ENCODE results near the gene COL4A1. TPM values are rescaled to one million over a fixed set of nuclear protein-coding genes. Genes with fewer than 3 reads are reported as not detected.

Gene COL4A1
- polyA plus RNA-seq, 1 donor (not counting 4 experiments of a cell fraction or from before 2014, with no cell fraction given) = 22.3 TPM

DNA sequence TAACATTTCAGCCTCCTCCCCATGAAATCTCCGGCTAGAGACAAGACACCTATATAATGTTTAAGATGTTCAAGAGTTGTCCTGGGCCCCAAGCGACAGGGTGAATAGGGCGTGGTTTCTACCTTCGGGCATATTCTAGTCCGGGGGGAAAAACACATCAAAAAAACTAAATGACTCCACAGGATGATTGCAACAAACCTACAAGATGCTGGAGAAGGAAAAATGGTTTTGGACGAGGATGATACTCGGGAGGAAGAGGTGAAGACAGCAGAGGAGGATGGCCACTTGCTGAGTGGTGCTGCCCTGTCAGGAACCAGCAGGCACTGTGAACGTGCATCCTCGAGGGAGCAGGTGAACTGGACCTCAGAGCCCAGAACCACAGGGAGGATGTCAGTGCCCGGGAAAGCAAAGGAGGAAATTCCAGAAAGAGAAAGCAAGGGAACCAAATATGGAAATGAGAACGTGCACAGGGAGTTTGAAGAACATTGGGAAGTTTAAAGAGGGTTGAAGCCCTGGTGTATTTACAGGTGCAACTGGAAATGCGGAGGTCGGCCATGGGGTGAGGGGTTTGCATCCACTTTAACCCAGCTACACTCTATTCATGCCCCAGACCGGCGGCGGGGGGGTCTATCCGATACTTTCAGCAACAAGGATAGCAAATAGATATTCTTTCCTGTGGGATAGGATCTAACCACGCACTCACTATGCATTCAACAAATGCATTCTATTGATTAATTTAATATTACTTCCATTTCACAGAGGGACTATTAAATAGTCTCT, 50.6 kb downstream of the COL4A1 start:
- DNase-seq (ENCODE audit: low read depth, low spot score) (no peak), FAIRE-seq (no peak)
- H3K4me1 ChIP-seq (ENCODE audit: control insufficient read depth, extremely low read depth, insufficient read depth, low read length) = peaks cover 37% of the 10 kb centered on the region
- no peaks in the 10 kb centered on the region for H3K9me1 ChIP-seq (ENCODE audit: control insufficient read depth, extremely low read depth, insufficient read depth, low read length)
- no peak overlapping the region for H2AFZ ChIP-seq (ENCODE audit: control insufficient read depth, low read length)
- peaks cover 15% of the 10 kb centered on the region for H3K79me2 ChIP-seq (ENCODE audit: control insufficient read depth, insufficient read depth, low read length)
- no peaks in the 10 kb centered on the region for H3K9me3 ChIP-seq (ENCODE audit: control insufficient read depth, low read depth, low read length)
- H3K27ac ChIP-seq (ENCODE audit: control insufficient read depth, insufficient read depth, low read length) = peak overlapping the region; percentile 19
- no peaks in the 10 kb centered on the region for H3K27me3 ChIP-seq (ENCODE audit: control insufficient read depth, extremely low read depth, insufficient read depth, low read length)
- H3K9ac ChIP-seq (ENCODE audit: control insufficient read depth, extremely low read depth, insufficient read depth, low read length) = no peak overlapping the region
- dilution Hi-C loops (cut with MboI; ENCODE audit: extremely low pct_ligation_motif_present, low sequenced_read_pairs) = no loop called here
- TF ChIP-seq EZH2 (IDR thresholded peaks at IDR 0.05; ENCODE audit: low read length) = no peak
- TF ChIP-seq, protein P1, sequence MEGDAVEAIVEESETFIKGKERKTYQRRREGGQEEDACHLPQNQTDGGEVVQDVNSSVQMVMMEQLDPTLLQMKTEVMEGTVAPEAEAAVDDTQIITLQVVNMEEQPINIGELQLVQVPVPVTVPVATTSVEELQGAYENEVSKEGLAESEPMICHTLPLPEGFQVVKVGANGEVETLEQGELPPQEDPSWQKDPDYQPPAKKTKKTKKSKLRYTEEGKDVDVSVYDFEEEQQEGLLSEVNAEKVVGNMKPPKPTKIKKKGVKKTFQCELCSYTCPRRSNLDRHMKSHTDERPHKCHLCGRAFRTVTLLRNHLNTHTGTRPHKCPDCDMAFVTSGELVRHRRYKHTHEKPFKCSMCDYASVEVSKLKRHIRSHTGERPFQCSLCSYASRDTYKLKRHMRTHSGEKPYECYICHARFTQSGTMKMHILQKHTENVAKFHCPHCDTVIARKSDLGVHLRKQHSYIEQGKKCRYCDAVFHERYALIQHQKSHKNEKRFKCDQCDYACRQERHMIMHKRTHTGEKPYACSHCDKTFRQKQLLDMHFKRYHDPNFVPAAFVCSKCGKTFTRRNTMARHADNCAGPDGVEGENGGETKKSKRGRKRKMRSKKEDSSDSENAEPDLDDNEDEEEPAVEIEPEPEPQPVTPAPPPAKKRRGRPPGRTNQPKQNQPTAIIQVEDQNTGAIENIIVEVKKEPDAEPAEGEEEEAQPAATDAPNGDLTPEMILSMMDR (optimal IDR thresholded peaks at IDR 0.05 in 1 of 3, IDR thresholded peaks at IDR 0.05 in 1 of 3, conservative IDR thresholded peaks at IDR 0.05 in 1 of 3; ENCODE audit: extremely low read depth in 1 of 3, insufficient read depth in 2 of 3, low read length in 3 of 3) = no peak
- no peak overlapping the region for H3K4me3 ChIP-seq (ENCODE audit: control insufficient read depth in 2 of 3, extremely low read depth in 1 of 3, insufficient read depth in 2 of 3, low read depth in 1 of 3, low read length in 3 of 3)
- H3K36me3 ChIP-seq (ENCODE audit: control insufficient read depth in 2 of 2, extremely low read depth in 1 of 2, insufficient read depth in 2 of 2, low read length in 2 of 2) = no peaks in the 10 kb centered on the region
- H4K20me1 ChIP-seq (ENCODE audit: control insufficient read depth, extremely low read depth, insufficient read depth, low read length) = no peaks in the 10 kb centered on the region
- peak overlapping the region; percentile 9 for H3K4me2 ChIP-seq (ENCODE audit: control insufficient read depth, extremely low read depth, insufficient read depth, low read depth, low read length)

DNA sequence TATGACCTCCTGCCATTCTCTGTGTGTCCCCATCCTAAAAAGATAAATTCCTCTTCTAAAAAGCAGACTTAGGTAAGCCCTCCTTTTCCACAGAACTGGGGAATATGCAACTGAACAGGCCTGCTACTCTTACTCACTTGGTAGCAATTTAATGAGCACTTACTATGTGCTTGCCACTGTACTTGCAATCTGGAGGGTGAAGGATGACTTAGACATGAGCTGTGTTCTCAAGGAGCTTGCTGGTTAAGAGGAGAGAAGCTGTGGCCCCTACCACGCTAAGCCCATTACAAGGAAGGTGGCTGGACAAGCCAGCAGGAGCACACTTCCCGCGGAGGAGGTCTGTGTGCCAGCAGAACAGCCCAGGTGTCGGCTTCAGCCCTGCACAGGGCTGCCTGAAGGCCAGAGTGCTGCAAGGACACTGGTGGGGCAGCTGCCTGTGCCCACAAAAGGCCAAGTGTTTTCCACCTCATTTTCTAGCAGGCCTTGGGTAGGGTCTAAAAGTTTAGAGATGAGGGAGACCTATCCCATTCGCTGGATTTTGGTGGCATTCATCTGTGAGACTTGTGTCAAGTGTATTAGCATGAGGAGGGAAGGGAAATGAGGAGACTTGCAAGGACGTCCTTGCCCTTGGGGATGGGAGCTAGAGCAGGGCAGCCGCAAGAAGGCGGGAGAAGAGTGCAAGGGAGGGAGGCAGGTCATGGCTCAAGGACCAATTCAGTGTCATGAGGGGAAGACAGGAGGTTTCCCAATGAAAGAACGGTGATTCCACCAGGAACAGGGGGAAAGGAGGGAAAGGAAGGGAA, 52.0 kb downstream of the COL4A1 start:
- H3K9ac ChIP-seq (ENCODE audit: control insufficient read depth, extremely low read depth, insufficient read depth, low read length) = no peak overlapping the region
- H4K20me1 ChIP-seq (ENCODE audit: control insufficient read depth, extremely low read depth, insufficient read depth, low read length) = no peaks in the 10 kb centered on the region
- peaks cover 7% of the 10 kb centered on the region for H3K79me2 ChIP-seq (ENCODE audit: control insufficient read depth, insufficient read depth, low read length)
- H3K27me3 ChIP-seq (ENCODE audit: control insufficient read depth, extremely low read depth, insufficient read depth, low read length) = no peaks in the 10 kb centered on the region
- H3K36me3 ChIP-seq (ENCODE audit: control insufficient read depth in 2 of 2, extremely low read depth in 1 of 2, insufficient read depth in 2 of 2, low read length in 2 of 2) = no peaks in the 10 kb centered on the region
- H3K4me3 ChIP-seq (ENCODE audit: control insufficient read depth in 2 of 3, extremely low read depth in 1 of 3, insufficient read depth in 2 of 3, low read depth in 1 of 3, low read length in 3 of 3) = no peak overlapping the region
- no peak overlapping the region for H2AFZ ChIP-seq (ENCODE audit: control insufficient read depth, low read length)
- dilution Hi-C loops (cut with MboI; ENCODE audit: extremely low pct_ligation_motif_present, low sequenced_read_pairs) = no loop called here
- H3K9me3 ChIP-seq (ENCODE audit: control insufficient read depth, low read depth, low read length) = no peaks in the 10 kb centered on the region
- H3K9me1 ChIP-seq (ENCODE audit: control insufficient read depth, extremely low read depth, insufficient read depth, low read length) = no peaks in the 10 kb centered on the region
- FAIRE-seq (no peak), DNase-seq (ENCODE audit: low read depth, low spot score) (no peak)
- no peak for TF ChIP-seq EZH2 (IDR thresholded peaks at IDR 0.05; ENCODE audit: low read length)
- TF ChIP-seq, protein P1 (optimal IDR thresholded peaks at IDR 0.05 in 1 of 3, IDR thresholded peaks at IDR 0.05 in 1 of 3, conservative IDR thresholded peaks at IDR 0.05 in 1 of 3; ENCODE audit: extremely low read depth in 1 of 3, insufficient read depth in 2 of 3, low read length in 3 of 3) = no peak
- no peak overlapping the region for H3K27ac ChIP-seq (ENCODE audit: control insufficient read depth, insufficient read depth, low read length)
- H3K4me1 ChIP-seq (ENCODE audit: control insufficient read depth, extremely low read depth, insufficient read depth, low read length) = peaks cover 43% of the 10 kb centered on the region
- no peak overlapping the region for H3K4me2 ChIP-seq (ENCODE audit: control insufficient read depth, extremely low read depth, insufficient read depth, low read depth, low read length)

All from keratinocyte (primary cell).